ENCODE measurements around the gene ACAD8. TPM values are rescaled to one million over a fixed set of nuclear protein-coding genes. Genes with fewer than 3 reads are reported as not detected.

The ACAD8 gene
- total and polyA plus RNA-seq, 10 of the 15 experiments (the other 5 are each of a cell fraction or from before 2014, with no cell fraction given), result 9.9 to 34.8 (median 22.2) TPM

GRCh38 chr11:134223836-134224709 lies 29.3 kb upstream of the ACAD8 start, which contains the start of the genes NCAPD3 and VPS26B (continued):
- TF ChIP-seq NFYA (IDR thresholded peaks at IDR 0.05; ENCODE audit: borderline replicate concordance, low read depth, low read length), result no peak; the same call in 1 of the 2 replicates
- no peak for TF ChIP-seq MYB (IDR thresholded peaks at IDR 0.05; ENCODE audit: borderline replicate concordance, low read depth, low read length)
- no peak for TF ChIP-seq MEF2A (IDR thresholded peaks at IDR 0.05; ENCODE audit: insufficient read depth, low read depth, low read length)
- TF ChIP-seq NR2F1 (conservative IDR thresholded peaks at IDR 0.05), result peak; percentile 97
- TF ChIP-seq SIX5 (IDR thresholded peaks at IDR 0.05; ENCODE audit: low read depth, low read length, severe bottlenecking), result no peak
- no peak for TF ChIP-seq CTCF (IDR thresholded peaks at IDR 0.05 in 2 of 3, conservative IDR thresholded peaks at IDR 0.05 in 1 of 3; ENCODE audit: control insufficient read depth in 2 of 3, extremely low read depth in 1 of 3, insufficient read depth in 1 of 3, low read depth in 3 of 3, low read length in 3 of 3)
- TF ChIP-seq SREBF1 (IDR thresholded peaks at IDR 0.05; ENCODE audit: low read length), result no peak
- TF ChIP-seq ZNF207 (IDR thresholded peaks at IDR 0.05; ENCODE audit: borderline replicate concordance), result peak; percentile 17; the same call in 1 of the 2 replicates
- TF ChIP-seq POLR2AphosphoS2 (IDR thresholded peaks at IDR 0.05; ENCODE audit: low read depth, low read length), result no peak; the same call in 1 of the 2 replicates
- TF ChIP-seq NFXL1 (IDR thresholded peaks at IDR 0.05; ENCODE audit: borderline replicate concordance), result no peak
- TF ChIP-seq USF2 (IDR thresholded peaks at IDR 0.05; ENCODE audit: borderline replicate concordance, low read depth, low read length), result no peak
- TF ChIP-seq, protein P1, sequence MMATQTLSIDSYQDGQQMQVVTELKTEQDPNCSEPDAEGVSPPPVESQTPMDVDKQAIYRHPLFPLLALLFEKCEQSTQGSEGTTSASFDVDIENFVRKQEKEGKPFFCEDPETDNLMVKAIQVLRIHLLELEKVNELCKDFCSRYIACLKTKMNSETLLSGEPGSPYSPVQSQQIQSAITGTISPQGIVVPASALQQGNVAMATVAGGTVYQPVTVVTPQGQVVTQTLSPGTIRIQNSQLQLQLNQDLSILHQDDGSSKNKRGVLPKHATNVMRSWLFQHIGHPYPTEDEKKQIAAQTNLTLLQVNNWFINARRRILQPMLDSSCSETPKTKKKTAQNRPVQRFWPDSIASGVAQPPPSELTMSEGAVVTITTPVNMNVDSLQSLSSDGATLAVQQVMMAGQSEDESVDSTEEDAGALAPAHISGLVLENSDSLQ (IDR thresholded peaks at IDR 0.05), result peak; percentile 84
- no peak for TF ChIP-seq ZBTB33 (IDR thresholded peaks at IDR 0.05)
- TF ChIP-seq BCL3 (IDR thresholded peaks at IDR 0.05; ENCODE audit: borderline replicate concordance, insufficient read depth, low read depth, low read length, poor library complexity, severe bottlenecking), result no peak
- TF ChIP-seq PAX5 (IDR thresholded peaks at IDR 0.05; ENCODE audit: borderline replicate concordance, low read depth, low read length), result 0 out of 2 replicates have a peak, but pooled peaks have one; percentile 38
- TF ChIP-seq ZNF217 (IDR thresholded peaks at IDR 0.05), result no peak
- no peak for TF ChIP-seq USF1 (IDR thresholded peaks at IDR 0.05; ENCODE audit: borderline replicate concordance, extremely low read length, insufficient read depth, low read depth, low read length)
- TF ChIP-seq SPI1 (IDR thresholded peaks at IDR 0.05; ENCODE audit: borderline replicate concordance, insufficient read depth, low read depth, low read length), result peak; percentile 32; the same call in 1 of the 2 replicates
- TF ChIP-seq, protein P2, sequence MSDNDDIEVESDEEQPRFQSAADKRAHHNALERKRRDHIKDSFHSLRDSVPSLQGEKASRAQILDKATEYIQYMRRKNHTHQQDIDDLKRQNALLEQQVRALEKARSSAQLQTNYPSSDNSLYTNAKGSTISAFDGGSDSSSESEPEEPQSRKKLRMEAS (IDR thresholded peaks at IDR 0.05; ENCODE audit: low read depth, low read length), result peak; percentile 46; the same call in 1 of the 2 replicates

Data from GM12878 (cell line).